ENCODE data around the gene LMBRD2. TPM values are rescaled to one million over a fixed set of nuclear protein-coding genes. Genes with fewer than 3 reads are reported as not detected.
"Not testable (repeated sequence)": the region's sequence is repeated elsewhere in the genome, so short reads cannot be mapped to it uniquely, and the experiment has no call there.

Gene LMBRD2
- total RNA-seq, 4 donors from 2014 or later: 9.5 to 17.1 (median 11.1) TPM

DNA sequence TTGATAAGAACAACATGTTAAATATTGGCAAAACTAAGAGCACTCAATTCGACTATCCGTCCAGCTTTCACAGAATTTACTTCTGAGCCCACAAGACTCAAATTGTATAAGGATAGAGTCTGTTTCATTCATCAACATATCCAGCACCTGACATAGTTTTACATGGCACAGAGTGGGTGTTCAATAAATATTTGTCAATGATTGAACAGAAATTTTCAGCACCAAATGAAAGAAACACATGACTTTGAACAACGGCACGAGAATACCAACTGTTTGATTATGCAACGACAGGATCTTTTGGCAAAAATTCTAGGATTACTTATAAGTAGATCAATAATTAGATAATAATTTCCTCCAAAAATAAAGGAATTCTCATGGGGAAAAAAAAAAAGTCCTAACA, 42.1 kb upstream of the LMBRD2 start:
- H3K36me3 ChIP-seq: peaks cover 34% of the 10 kb centered on the region
- no peaks in the 10 kb centered on the region for H3K4me1 ChIP-seq
- H3K27me3 ChIP-seq: no peaks in the 10 kb centered on the region
- no peak overlapping the region for H3K27ac ChIP-seq
- no peak overlapping the region for H3K4me3 ChIP-seq
- TF ChIP-seq EP300 (IDR thresholded peaks at IDR 0.05) (no peak), POLR2AphosphoS5 (IDR thresholded peaks at IDR 0.05) (no peak), POLR2A (IDR thresholded peaks at IDR 0.05) (no peak)
- TF ChIP-seq, protein P1, sequence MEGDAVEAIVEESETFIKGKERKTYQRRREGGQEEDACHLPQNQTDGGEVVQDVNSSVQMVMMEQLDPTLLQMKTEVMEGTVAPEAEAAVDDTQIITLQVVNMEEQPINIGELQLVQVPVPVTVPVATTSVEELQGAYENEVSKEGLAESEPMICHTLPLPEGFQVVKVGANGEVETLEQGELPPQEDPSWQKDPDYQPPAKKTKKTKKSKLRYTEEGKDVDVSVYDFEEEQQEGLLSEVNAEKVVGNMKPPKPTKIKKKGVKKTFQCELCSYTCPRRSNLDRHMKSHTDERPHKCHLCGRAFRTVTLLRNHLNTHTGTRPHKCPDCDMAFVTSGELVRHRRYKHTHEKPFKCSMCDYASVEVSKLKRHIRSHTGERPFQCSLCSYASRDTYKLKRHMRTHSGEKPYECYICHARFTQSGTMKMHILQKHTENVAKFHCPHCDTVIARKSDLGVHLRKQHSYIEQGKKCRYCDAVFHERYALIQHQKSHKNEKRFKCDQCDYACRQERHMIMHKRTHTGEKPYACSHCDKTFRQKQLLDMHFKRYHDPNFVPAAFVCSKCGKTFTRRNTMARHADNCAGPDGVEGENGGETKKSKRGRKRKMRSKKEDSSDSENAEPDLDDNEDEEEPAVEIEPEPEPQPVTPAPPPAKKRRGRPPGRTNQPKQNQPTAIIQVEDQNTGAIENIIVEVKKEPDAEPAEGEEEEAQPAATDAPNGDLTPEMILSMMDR (IDR thresholded peaks at IDR 0.05): no peak
- DNase-seq (ENCODE audit: low spot score in 2 of 2): no peak
- H3K9me3 ChIP-seq: peaks cover 6% of the 10 kb centered on the region
- 96% methylated on average over 5 of the region's 5 CpGs for WGBS

DNA sequence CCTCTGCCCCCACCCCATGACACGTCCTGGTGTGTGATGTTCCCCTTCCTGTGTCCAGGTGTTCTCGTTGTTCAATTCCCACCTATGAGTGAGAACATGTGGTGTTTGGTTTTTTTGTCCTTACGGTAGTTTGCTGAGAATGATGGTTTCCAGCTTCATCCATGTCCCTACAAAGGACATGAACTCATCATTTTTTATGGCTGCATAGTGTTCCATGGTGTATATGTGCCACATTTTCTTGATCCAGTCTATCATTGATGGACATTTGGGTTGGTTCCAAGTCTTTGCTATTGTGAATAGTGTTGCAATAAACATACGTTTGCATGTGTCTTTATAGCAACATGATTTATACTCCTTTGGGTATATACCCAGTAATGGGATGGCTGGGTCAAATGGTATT, 32.7 kb upstream of the LMBRD2 start:
- not testable (repeated sequence) for DNase-seq (ENCODE audit: low spot score in 2 of 2); H3K27me3 ChIP-seq; H3K9me3 ChIP-seq; H3K27ac ChIP-seq; H3K4me3 ChIP-seq; H3K4me1 ChIP-seq
- H3K36me3 ChIP-seq: peaks cover 25% of the 10 kb centered on the region
- 72% methylated on average over 4 of the region's 4 CpGs for WGBS

DNA sequence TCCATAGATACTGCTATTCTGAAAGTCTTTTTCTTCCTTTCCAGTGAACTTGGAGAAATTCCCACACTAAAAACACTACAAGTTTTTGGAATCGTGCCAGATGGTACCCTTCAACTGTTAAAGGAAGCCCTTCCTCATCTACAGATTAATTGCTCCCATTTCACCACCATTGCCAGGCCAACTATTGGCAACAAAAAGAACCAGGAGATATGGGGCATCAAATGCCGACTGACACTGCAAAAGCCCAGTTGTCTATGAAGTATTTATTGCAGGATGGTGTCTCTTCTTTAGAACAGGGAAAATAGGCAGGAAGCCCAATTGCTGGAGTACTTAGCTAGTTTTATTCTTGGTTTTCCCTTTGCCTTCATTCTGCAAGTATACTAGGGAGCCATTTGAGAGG, 30.1 kb upstream of the LMBRD2 start:
- H3K4me3 ChIP-seq: no peak overlapping the region
- H3K36me3 ChIP-seq: peaks cover 37% of the 10 kb centered on the region
- no peaks in the 10 kb centered on the region for H3K9me3 ChIP-seq
- TF ChIP-seq POLR2AphosphoS5 (IDR thresholded peaks at IDR 0.05): no peak
- no peak for TF ChIP-seq POLR2A (IDR thresholded peaks at IDR 0.05)
- no peak for TF ChIP-seq EP300 (IDR thresholded peaks at IDR 0.05)
- TF ChIP-seq, protein P1 (IDR thresholded peaks at IDR 0.05): no peak
- no peak overlapping the region for H3K27ac ChIP-seq
- no peaks in the 10 kb centered on the region for H3K27me3 ChIP-seq
- WGBS: 71% methylated on average over 2 of the region's 2 CpGs
- DNase-seq (ENCODE audit: low spot score in 2 of 2): no peak
- H3K4me1 ChIP-seq: no peaks in the 10 kb centered on the region

DNA sequence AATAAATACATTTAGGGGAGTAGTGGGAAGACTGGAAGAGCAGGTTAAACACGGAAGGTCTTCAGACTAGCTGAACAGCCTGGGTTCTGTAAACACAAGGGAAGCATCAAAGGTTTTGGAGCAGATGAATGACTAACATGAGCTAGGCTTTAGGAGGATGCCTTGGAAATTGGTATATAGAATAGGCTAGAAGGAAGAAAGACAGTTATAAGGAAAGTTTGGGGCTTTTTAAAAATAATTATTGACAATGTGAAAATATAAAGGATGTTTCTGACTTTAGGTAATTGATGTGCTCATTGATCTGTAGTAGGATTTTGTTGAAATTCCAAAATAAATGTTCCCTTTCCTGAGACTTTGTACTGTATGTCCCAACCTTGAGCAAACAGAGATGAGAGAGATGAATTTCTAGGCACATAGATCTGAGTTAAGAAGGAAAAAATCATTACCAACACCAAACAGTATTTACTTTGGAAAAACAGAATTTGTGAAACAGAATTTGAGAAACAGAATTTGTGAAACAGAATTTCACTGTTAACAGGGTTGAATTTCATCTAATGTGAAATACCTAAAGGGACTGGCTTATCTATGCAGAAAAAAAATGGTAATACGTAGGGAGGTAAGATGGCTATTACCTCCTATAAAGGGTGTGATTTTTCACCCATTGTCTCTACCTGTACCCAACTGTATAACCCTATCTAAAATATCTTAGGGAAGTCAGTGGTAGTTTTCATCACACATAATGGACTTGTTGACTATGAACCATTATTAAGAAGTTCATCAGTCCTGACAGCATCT, 29.1 kb upstream of the LMBRD2 start:
- WGBS: 82% methylated on average over 2 of the region's 2 CpGs
- Histone ChIP-seq H3K9me3 (no peaks in the 10 kb centered on the region), H3K27me3 (no peaks in the 10 kb centered on the region), H3K27ac (no peak overlapping the region), H3K36me3 (peaks cover 37% of the 10 kb centered on the region), H3K4me3 (no peak overlapping the region), H3K4me1 (no peaks in the 10 kb centered on the region)
- no peak for TF ChIP-seq POLR2A (IDR thresholded peaks at IDR 0.05)
- TF ChIP-seq EP300 (IDR thresholded peaks at IDR 0.05): no peak
- no peak for TF ChIP-seq POLR2AphosphoS5 (IDR thresholded peaks at IDR 0.05)
- TF ChIP-seq, protein P1 (IDR thresholded peaks at IDR 0.05): no peak
- no peak for DNase-seq (ENCODE audit: low spot score in 2 of 2)

DNA sequence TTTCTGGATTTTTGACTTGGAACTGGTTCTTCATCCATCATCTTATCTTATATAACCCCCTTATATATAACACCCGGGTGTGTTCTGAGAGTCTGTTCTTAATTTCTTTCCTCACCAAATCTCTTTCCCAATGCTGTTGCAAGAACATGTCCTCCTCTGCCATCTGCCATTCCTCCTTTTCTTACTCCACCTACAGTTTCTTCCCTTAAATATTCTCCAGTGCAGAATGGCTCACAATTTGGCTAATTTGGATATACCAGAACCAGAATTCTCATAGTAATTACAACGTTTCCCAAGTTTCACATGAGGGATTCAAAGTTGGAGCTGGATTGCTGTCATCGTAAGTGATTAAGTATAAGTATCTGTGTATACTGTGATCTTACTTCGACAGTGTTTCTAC, 28.3 kb upstream of the LMBRD2 start:
- DNase-seq (ENCODE audit: low spot score in 2 of 2): no peak
- H3K9me3 ChIP-seq: no peaks in the 10 kb centered on the region
- TF ChIP-seq POLR2A (IDR thresholded peaks at IDR 0.05): no peak
- no peak for TF ChIP-seq POLR2AphosphoS5 (IDR thresholded peaks at IDR 0.05)
- TF ChIP-seq EP300 (IDR thresholded peaks at IDR 0.05): no peak
- TF ChIP-seq, protein P1 (IDR thresholded peaks at IDR 0.05): no peak
- no peaks in the 10 kb centered on the region for H3K27me3 ChIP-seq
- WGBS: 80% methylated on average over 4 of the region's 4 CpGs
- H3K4me3 ChIP-seq: no peak overlapping the region
- no peaks in the 10 kb centered on the region for H3K4me1 ChIP-seq
- H3K36me3 ChIP-seq: peaks cover 41% of the 10 kb centered on the region
- H3K27ac ChIP-seq: no peak overlapping the region

DNA sequence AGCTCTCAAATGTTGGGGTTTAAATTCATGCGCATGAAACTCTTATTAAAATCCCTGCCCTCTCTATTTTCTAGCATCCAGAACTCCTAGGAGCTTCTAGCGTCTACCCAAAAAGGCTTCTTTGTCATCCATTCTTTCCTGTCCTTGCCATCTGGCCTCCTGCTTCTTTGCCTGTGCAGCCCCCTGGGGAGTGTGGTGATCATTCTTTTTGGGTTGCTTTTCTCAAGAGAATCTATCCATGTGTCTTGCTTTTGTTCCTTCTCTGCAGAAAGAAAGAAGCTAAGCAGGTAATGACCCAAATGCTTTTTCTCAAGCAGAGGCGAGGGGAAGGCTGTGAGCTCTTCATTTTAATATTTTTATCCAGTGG, 26.8 kb upstream of the LMBRD2 start:
- Histone ChIP-seq H3K36me3 (peaks cover 52% of the 10 kb centered on the region), H3K9me3 (no peaks in the 10 kb centered on the region), H3K27ac (no peak overlapping the region), H3K4me3 (no peak overlapping the region), H3K27me3 (no peaks in the 10 kb centered on the region), H3K4me1 (no peaks in the 10 kb centered on the region)
- TF ChIP-seq, protein P1 (IDR thresholded peaks at IDR 0.05): no peak
- TF ChIP-seq POLR2A (IDR thresholded peaks at IDR 0.05) (no peak), EP300 (IDR thresholded peaks at IDR 0.05) (no peak), POLR2AphosphoS5 (IDR thresholded peaks at IDR 0.05) (no peak)
- WGBS: 92% methylated on average over 3 of the region's 3 CpGs
- no peak for DNase-seq (ENCODE audit: low spot score in 2 of 2)

Measured in suprapubic skin (tissue), 4 donors.